ENCODE data around the gene NFASC. TPM values are rescaled to one million over a fixed set of nuclear protein-coding genes. Genes with fewer than 3 reads are reported as not detected.

The NFASC gene
- total RNA-seq, 1 experiment from 2014 or later, result 16.9 TPM

DNA sequence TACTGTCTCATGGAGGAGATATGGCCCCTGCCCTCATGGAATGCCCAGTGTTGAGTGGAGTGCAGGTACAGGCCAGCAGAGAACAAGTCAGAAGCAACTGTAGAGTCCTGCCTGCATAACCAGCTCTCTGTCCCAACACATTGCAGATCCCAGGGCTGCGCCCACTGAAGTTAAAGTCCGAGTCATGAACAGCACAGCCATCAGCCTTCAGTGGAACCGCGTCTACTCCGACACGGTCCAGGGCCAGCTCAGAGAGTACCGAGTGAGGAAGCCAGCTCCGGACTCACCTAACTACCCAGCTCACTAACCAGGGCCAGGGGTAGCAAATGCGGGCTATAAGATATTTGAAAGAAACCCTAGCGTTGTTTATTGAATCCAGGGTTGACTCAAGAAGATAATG, 113.2 kb downstream of the NFASC start:
- no peak overlapping the region for H3K4me3 ChIP-seq (ENCODE audit: low read depth in 2 of 2, low read length in 2 of 2)
- ChIA-PET POLR2A (no interaction called here), CTCF (interaction anchor here (1.2 kb wide), 1 partner anchor 78 kb away, joined by 4 read pairs; no protein-coding TSS in a partner anchor)
- DNase-seq (ENCODE audit: low read depth, low spot score) (no peak), ATAC-seq (no peak)
- in situ Hi-C loops (cut with HindIII; ENCODE audit: low pct_unique_long_range_greater_than_20kb, low sequenced_read_pairs) (no loop called here), intact Hi-C loops (cut with micrococcal nuclease; ENCODE audit: unreplicated experiment) (loop anchor here (10.0 kb wide), 1 partner anchor 271 kb away; no protein-coding TSS in a partner anchor)
- H3K36me3 ChIP-seq (ENCODE audit: control insufficient read depth, insufficient read depth, low read length), result no peaks in the 10 kb centered on the region
- no peaks in the 10 kb centered on the region for H3K27me3 ChIP-seq (ENCODE audit: control insufficient read depth, insufficient read depth, low read length)
- H3K27ac ChIP-seq (ENCODE audit: low read length), result no peak overlapping the region
- H3K9me3 ChIP-seq (ENCODE audit: control insufficient read depth, insufficient read depth, low read depth, low read length), result no peaks in the 10 kb centered on the region
- no TSS peak for BruUV-seq (replicated peaks)
- no peaks in the 10 kb centered on the region for H3K4me1 ChIP-seq (ENCODE audit: control insufficient read depth, insufficient read depth, low read length)
- no peak for TF ChIP-seq POLR2AphosphoS5 (IDR thresholded peaks at IDR 0.05; ENCODE audit: low read depth, low read length)
- TF ChIP-seq TCF7L2 (IDR thresholded peaks at IDR 0.05; ENCODE audit: low read depth, low read length), result no peak
- TF ChIP-seq SIN3A (IDR thresholded peaks at IDR 0.05; ENCODE audit: borderline replicate concordance, insufficient read depth, low read depth, low read length), result no peak
- TF ChIP-seq, protein P1, sequence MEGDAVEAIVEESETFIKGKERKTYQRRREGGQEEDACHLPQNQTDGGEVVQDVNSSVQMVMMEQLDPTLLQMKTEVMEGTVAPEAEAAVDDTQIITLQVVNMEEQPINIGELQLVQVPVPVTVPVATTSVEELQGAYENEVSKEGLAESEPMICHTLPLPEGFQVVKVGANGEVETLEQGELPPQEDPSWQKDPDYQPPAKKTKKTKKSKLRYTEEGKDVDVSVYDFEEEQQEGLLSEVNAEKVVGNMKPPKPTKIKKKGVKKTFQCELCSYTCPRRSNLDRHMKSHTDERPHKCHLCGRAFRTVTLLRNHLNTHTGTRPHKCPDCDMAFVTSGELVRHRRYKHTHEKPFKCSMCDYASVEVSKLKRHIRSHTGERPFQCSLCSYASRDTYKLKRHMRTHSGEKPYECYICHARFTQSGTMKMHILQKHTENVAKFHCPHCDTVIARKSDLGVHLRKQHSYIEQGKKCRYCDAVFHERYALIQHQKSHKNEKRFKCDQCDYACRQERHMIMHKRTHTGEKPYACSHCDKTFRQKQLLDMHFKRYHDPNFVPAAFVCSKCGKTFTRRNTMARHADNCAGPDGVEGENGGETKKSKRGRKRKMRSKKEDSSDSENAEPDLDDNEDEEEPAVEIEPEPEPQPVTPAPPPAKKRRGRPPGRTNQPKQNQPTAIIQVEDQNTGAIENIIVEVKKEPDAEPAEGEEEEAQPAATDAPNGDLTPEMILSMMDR (IDR thresholded peaks at IDR 0.05), result no peak
- TF ChIP-seq, protein P2, sequence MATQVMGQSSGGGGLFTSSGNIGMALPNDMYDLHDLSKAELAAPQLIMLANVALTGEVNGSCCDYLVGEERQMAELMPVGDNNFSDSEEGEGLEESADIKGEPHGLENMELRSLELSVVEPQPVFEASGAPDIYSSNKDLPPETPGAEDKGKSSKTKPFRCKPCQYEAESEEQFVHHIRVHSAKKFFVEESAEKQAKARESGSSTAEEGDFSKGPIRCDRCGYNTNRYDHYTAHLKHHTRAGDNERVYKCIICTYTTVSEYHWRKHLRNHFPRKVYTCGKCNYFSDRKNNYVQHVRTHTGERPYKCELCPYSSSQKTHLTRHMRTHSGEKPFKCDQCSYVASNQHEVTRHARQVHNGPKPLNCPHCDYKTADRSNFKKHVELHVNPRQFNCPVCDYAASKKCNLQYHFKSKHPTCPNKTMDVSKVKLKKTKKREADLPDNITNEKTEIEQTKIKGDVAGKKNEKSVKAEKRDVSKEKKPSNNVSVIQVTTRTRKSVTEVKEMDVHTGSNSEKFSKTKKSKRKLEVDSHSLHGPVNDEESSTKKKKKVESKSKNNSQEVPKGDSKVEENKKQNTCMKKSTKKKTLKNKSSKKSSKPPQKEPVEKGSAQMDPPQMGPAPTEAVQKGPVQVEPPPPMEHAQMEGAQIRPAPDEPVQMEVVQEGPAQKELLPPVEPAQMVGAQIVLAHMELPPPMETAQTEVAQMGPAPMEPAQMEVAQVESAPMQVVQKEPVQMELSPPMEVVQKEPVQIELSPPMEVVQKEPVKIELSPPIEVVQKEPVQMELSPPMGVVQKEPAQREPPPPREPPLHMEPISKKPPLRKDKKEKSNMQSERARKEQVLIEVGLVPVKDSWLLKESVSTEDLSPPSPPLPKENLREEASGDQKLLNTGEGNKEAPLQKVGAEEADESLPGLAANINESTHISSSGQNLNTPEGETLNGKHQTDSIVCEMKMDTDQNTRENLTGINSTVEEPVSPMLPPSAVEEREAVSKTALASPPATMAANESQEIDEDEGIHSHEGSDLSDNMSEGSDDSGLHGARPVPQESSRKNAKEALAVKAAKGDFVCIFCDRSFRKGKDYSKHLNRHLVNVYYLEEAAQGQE (IDR thresholded peaks at IDR 0.05; ENCODE audit: insufficient read depth in 1 of 2, low read depth in 2 of 2, low read length in 1 of 2), result no peak

DNA sequence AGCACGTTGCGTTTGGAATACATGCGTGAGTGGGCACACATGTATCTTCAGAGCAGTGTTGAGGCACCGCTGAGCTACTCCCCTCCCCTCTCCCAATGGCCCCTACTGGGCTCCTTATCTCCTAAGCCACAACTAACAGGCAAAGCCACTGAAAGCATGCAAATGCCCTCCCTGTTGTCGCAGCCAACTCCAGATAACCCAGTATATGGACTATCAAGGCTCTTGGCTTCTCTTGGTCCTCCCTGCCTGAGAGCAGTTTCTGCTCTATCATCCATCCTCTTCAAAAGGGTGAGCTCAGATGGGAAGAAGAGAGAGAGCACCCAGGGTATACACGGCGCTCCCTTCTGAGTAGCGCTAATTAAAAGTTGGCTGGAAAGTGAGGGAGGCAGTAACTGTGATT, 113.8 kb downstream of the NFASC start:
- no peaks in the 10 kb centered on the region for H3K36me3 ChIP-seq (ENCODE audit: control insufficient read depth, insufficient read depth, low read length)
- H3K9me3 ChIP-seq (ENCODE audit: control insufficient read depth, insufficient read depth, low read depth, low read length), result no peaks in the 10 kb centered on the region
- H3K27me3 ChIP-seq (ENCODE audit: control insufficient read depth, insufficient read depth, low read length), result no peaks in the 10 kb centered on the region
- ATAC-seq (no peak), DNase-seq (ENCODE audit: low read depth, low spot score) (no peak)
- no peak overlapping the region for H3K27ac ChIP-seq (ENCODE audit: low read length)
- in situ Hi-C loops (cut with HindIII; ENCODE audit: low pct_unique_long_range_greater_than_20kb, low sequenced_read_pairs) (no loop called here), intact Hi-C loops (cut with micrococcal nuclease; ENCODE audit: unreplicated experiment) (loop anchor here (10.0 kb wide), 1 partner anchor 270 kb away; no protein-coding TSS in a partner anchor)
- no peak overlapping the region for H3K4me3 ChIP-seq (ENCODE audit: low read depth in 2 of 2, low read length in 2 of 2)
- POLR2A ChIA-PET, result interaction anchor here (0.6 kb wide), 1 partner anchor 274 kb away, joined by 4 read pairs; no protein-coding TSS in a partner anchor
- no peaks in the 10 kb centered on the region for H3K4me1 ChIP-seq (ENCODE audit: control insufficient read depth, insufficient read depth, low read length)
- BruUV-seq (replicated peaks), result no TSS peak
- CTCF ChIA-PET, result interaction anchor here (1.2 kb wide), 1 partner anchor 77 kb away, joined by 4 read pairs; no protein-coding TSS in a partner anchor
- TF ChIP-seq, protein P2 (IDR thresholded peaks at IDR 0.05; ENCODE audit: insufficient read depth in 1 of 2, low read depth in 2 of 2, low read length in 1 of 2), result no peak
- TF ChIP-seq POLR2AphosphoS5 (IDR thresholded peaks at IDR 0.05; ENCODE audit: low read depth, low read length), result no peak
- no peak for TF ChIP-seq SIN3A (IDR thresholded peaks at IDR 0.05; ENCODE audit: borderline replicate concordance, insufficient read depth, low read depth, low read length)
- TF ChIP-seq, protein P1 (IDR thresholded peaks at IDR 0.05), result no peak
- no peak for TF ChIP-seq TCF7L2 (IDR thresholded peaks at IDR 0.05; ENCODE audit: low read depth, low read length)
